22Rv1 (cell line): Measurements from ENCODE around the gene MED20.

Source experiments
- ZFX ChIP-seq: fragments of 450-650 bp; IDR thresholded peaks from 2 replicates; pipeline ENCODE4 v1.6.1; 2017; ENCODE audit warnings: antibody characterized with exemption, borderline replicate concordance
- TF ChIP-seq, protein P1 (sequence below): fragments of 450-650 bp; IDR thresholded peaks from 2 replicates; pipeline ENCODE4 v1.5.1; 2017; ENCODE audit warnings: mild to moderate bottlenecking

DNA sequence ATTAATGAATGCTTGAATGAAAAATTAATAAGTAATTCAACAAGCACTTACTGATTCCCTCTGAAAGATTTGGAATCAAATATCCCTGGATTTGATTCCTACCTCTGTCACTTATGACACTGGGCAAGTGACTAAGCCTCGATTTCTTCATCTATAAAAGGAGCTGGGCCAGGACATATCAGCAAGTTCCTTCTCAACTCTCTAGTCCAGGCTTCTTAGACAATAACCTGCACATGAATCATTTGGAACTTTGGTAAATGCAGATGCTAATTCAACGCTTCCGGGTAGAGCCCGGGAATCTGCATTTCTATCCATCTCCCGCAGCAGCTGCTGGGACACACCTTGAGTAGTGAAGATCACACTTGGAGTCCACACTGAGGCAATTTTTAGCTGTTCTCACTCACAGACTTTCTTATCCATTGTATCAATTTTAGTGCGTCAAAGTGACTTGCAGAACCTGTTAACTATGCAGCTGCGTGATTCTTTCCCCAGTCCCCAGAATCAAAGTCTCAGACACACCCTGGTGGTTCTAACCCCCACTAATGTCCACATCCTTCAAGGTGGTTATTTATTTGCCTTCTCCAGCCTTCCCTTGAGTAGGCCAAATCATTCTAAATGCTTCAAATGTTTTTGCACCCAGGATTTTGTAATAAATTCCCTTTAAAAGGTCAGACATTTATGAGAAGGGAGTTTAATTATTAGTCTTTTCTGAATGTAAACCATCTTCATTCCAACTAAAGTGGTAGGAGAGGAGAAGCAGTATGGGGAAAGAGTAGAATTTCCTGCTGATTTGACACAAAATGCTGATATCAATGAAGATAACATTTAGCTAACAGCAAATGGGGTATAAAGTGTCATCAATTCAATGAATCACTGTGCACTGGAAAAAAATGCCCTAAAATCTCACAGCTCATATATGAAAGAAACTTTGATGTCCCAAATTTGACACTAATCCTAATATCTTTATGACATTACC, 46.7 kb upstream of the MED20 start:
- TF ChIP-seq, protein P1, sequence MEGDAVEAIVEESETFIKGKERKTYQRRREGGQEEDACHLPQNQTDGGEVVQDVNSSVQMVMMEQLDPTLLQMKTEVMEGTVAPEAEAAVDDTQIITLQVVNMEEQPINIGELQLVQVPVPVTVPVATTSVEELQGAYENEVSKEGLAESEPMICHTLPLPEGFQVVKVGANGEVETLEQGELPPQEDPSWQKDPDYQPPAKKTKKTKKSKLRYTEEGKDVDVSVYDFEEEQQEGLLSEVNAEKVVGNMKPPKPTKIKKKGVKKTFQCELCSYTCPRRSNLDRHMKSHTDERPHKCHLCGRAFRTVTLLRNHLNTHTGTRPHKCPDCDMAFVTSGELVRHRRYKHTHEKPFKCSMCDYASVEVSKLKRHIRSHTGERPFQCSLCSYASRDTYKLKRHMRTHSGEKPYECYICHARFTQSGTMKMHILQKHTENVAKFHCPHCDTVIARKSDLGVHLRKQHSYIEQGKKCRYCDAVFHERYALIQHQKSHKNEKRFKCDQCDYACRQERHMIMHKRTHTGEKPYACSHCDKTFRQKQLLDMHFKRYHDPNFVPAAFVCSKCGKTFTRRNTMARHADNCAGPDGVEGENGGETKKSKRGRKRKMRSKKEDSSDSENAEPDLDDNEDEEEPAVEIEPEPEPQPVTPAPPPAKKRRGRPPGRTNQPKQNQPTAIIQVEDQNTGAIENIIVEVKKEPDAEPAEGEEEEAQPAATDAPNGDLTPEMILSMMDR = no peak
- no peak for TF ChIP-seq ZFX
